Activated naive CD4-positive, alpha-beta T cell treated with anti-CD3 and anti-CD28 coated beads for 36 hours (primary cell): ENCODE measurements around the gene CALM1. TPM values are rescaled to one million over a fixed set of nuclear protein-coding genes. Genes with fewer than 3 reads are reported as not detected.

ENCODE experiments used
- CTCF ChIA-PET: fragments of 350-600 bp; sonication (Branson Sonifier 250); formaldehyde crosslinking; loops from one replicate; lab custom pipeline; 2021; ENCODE audit warnings: antibody characterized with exemption; lab: Charles Lee
- DNase-seq: peaks from one replicate; pipeline ENCODE4 v3.0.0-alpha.2; 2020
- H3K27ac Mint-ChIP-seq: one replicate; pipeline ENCODE4 v1.8.0; 2021; ENCODE audit warnings: mild to moderate bottlenecking, mixed read lengths
- H3K27me3 Mint-ChIP-seq: one replicate; pipeline ENCODE4 v1.8.0; 2021; ENCODE audit warnings: low read depth, mixed read lengths
- H3K36me3 Mint-ChIP-seq: one replicate; pipeline ENCODE4 v1.8.0; 2021; ENCODE audit warnings: low read depth, mixed read lengths
- H3K4me1 Mint-ChIP-seq: one replicate; pipeline ENCODE4 v1.8.0; 2021; ENCODE audit warnings: low read depth, mixed read lengths
- H3K4me3 Mint-ChIP-seq: one replicate; pipeline ENCODE4 v1.8.0; 2021; ENCODE audit warnings: mild to moderate bottlenecking, moderate library complexity, mixed read lengths
- H3K9me3 Mint-ChIP-seq: one replicate; pipeline ENCODE4 v1.8.0; 2021; ENCODE audit warnings: mixed read lengths
- intact Hi-C: fragments of 100-400 bp; cut with micrococcal nuclease; formaldehyde crosslinking; loops from one replicate; pipeline ENCODE4 v1.15.1; 2023
- total RNA-seq, 2 experiments: library from RNA; stranded (reverse); gene quantifications; one replicate each; pipeline ENCODE4 v1.2.3, GENCODE V29; 2021

Gene CALM1
- total RNA-seq, 2 experiments from 2014 or later = 404 to 409 TPM

DNA sequence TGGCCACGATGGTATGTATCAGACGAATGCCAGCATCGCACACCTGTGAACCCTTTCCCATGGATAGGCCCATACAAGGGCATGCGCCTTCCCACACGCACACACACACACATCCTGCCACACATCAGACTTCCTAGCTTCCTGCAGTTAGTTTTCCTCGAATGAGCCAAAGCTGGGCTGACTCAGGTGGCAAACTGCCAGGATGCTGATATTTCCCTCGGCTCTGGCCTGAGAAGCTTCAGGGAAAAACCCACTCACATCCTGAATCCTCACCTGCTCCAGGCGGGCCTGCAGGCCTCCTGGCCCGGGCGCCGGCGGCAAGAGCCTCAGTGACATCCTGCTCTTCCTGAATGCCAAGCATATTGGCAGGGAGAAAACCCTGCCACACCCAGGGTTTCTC is 22.4 kb downstream of the CALM1 start:
- Mint-ChIP-seq H3K4me1 (no peaks in the 10 kb centered on the region), H3K4me3 (no peak overlapping the region), H3K27ac (no peak overlapping the region), H3K27me3 (no peaks in the 10 kb centered on the region), H3K36me3 (no peaks in the 10 kb centered on the region), H3K9me3 (no peaks in the 10 kb centered on the region)
- intact Hi-C loops = no loop called here
- DNase-seq = no peak
- CTCF ChIA-PET = interaction anchor here (1.0 to 1.1 kb wide), 2 partner anchors 180 to 278 kb away, joined by 3 to 4 read pairs; no protein-coding TSS in a partner anchor

DNA sequence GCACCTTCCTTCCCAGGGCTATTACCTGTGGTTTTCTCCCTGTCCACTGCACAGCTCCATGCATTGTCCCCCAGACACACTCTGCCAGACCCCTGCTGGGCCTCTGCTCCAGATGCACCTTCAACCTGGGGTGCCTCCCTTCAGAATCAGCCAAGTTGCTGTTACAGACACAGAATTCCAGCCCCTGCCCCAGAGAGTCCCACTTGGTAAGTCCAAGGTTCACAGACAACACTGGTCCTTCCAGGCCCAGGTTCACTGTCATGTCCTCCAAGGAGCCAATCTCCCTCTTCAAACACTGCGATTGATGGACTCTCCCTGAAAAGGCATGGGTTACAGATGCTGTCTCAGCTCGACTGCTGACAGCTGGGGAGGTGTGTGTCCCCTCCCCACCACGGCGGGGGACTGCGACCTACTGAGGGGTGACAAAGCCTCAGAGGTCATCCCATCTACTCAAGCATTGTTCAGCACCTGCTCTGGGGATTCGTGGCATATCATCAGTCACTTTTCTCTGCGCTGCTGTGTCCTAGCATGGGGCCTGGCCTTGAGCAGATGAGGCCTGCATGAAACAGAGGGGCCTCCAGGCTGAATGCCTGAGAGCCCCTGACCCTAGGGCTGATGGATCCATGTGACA is 24.3 kb downstream of the CALM1 start:
- CTCF ChIA-PET = no interaction called here
- no peaks in the 10 kb centered on the region for H3K4me1 Mint-ChIP-seq
- no peak overlapping the region for H3K4me3 Mint-ChIP-seq
- no peaks in the 10 kb centered on the region for H3K27me3 Mint-ChIP-seq
- H3K27ac Mint-ChIP-seq = no peak overlapping the region
- H3K9me3 Mint-ChIP-seq = no peaks in the 10 kb centered on the region
- DNase-seq = no peak
- intact Hi-C loops = no loop called here
- no peaks in the 10 kb centered on the region for H3K36me3 Mint-ChIP-seq

DNA sequence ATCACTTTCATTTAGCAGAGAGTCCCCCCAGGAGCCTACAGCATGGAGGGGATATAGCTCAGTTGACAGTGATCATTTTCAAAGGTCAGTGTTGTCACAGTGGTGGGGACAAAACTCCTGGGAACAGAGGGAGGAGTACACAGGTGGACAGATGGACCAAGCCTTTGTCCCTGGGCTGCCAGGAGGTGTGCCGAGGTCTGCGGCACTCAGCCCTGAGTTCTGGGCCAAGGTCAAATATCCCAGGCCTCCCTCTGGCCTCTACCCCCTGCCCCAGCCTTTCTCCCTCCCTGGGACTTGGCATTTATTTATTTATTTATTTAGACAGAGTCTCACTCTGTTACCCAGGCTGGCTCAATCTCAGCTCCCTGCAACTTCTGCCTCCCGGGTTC is 24.8 kb downstream of the CALM1 start:
- Mint-ChIP-seq H3K9me3 (no peaks in the 10 kb centered on the region), H3K27ac (no peak overlapping the region), H3K27me3 (no peaks in the 10 kb centered on the region), H3K36me3 (no peaks in the 10 kb centered on the region), H3K4me3 (no peak overlapping the region), H3K4me1 (no peaks in the 10 kb centered on the region)
- CTCF ChIA-PET = no interaction called here
- DNase-seq = no peak
- intact Hi-C loops = no loop called here

DNA sequence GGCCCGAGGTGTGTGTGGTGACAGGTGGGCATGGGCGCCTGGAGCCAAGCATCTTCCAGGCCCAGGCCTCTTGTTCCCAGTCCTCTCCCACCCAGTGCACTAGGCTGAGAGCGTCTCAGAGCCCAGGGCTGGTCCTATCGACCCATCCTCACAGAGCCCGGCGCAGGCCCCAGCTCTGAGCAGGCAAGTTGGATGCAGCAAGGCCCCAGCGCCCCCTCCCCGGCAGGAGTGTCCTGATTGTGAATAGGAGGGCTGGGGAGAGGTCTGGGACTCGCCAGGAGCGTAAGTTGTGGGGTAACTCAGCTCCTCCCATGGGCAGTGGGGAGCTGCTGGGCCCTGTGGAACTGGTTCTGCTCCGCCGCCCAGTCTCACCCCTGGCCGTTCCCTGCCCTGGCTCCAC is 26.3 kb downstream of the CALM1 start:
- CTCF ChIA-PET = no interaction called here
- no peaks in the 10 kb centered on the region for H3K4me1 Mint-ChIP-seq
- no peak for DNase-seq
- no peak overlapping the region for H3K27ac Mint-ChIP-seq
- no peaks in the 10 kb centered on the region for H3K36me3 Mint-ChIP-seq
- H3K27me3 Mint-ChIP-seq = no peaks in the 10 kb centered on the region
- H3K4me3 Mint-ChIP-seq = no peak overlapping the region
- H3K9me3 Mint-ChIP-seq = no peaks in the 10 kb centered on the region
- intact Hi-C loops = no loop called here

DNA sequence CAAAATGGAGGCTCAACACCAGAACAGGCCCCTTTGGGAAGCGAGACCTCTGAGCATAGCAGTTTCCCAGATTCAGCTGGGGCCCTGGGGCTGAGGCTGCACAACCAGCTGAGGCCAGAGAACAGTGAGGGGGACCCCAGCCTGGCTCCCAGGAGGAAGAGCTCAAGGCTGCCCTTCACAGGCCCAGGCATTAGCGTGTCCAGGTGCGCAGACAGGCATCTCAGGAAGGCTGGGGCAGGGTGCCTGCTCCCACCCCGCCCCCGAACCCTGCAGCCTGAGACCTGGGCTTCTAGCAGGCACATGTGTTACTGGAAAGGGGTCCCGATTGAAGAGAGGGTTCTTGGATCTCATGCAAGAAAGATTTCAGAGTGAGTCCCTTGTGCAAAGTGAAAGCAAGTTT is 27.2 kb downstream of the CALM1 start:
- H3K27me3 Mint-ChIP-seq = no peaks in the 10 kb centered on the region
- CTCF ChIA-PET = no interaction called here
- DNase-seq = no peak
- H3K27ac Mint-ChIP-seq = no peak overlapping the region
- H3K9me3 Mint-ChIP-seq = no peaks in the 10 kb centered on the region
- H3K4me3 Mint-ChIP-seq = no peak overlapping the region
- intact Hi-C loops = no loop called here
- H3K36me3 Mint-ChIP-seq = no peaks in the 10 kb centered on the region
- no peaks in the 10 kb centered on the region for H3K4me1 Mint-ChIP-seq

DNA sequence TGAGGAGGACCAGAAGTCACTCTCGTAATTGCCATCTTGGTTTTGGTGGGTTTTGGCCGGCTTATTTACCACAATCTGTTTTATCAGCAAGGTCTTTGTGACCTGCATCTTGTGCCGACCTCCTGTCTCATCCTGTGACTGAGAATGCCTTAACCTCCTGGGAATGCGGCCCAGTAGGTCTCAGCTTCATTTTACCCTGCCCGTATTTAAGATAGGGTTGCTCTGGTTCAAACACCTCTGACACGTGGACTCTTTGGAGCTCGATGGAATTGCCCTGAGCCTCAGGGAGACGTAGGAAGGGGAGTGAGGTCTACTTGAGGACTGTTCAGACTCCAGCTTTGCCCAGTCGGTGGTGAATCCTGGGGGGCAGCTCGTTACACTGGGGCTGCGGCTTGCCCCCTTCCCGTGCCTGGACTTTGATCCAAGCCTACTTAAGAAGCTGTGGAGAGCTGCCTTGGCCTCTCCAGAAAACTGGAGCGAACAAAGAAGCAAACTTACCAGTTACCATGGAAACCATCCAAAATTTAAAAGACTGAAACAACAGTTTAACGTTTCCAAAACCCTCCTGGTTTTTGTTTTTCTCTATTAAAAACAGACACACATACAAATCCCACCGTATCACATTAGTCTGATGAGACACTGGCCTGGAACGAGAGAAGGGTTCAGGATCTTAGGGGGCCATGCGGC is 28.0 kb downstream of the CALM1 start:
- H3K4me3 Mint-ChIP-seq = no peak overlapping the region
- DNase-seq = no peak
- CTCF ChIA-PET = interaction anchor here (0.8 kb wide), 1 partner anchor 94 kb away, joined by 3 read pairs; no protein-coding TSS in a partner anchor
- H3K36me3 Mint-ChIP-seq = no peaks in the 10 kb centered on the region
- H3K4me1 Mint-ChIP-seq = no peaks in the 10 kb centered on the region
- no peaks in the 10 kb centered on the region for H3K9me3 Mint-ChIP-seq
- H3K27ac Mint-ChIP-seq = no peak overlapping the region
- intact Hi-C loops = no loop called here
- no peaks in the 10 kb centered on the region for H3K27me3 Mint-ChIP-seq

DNA sequence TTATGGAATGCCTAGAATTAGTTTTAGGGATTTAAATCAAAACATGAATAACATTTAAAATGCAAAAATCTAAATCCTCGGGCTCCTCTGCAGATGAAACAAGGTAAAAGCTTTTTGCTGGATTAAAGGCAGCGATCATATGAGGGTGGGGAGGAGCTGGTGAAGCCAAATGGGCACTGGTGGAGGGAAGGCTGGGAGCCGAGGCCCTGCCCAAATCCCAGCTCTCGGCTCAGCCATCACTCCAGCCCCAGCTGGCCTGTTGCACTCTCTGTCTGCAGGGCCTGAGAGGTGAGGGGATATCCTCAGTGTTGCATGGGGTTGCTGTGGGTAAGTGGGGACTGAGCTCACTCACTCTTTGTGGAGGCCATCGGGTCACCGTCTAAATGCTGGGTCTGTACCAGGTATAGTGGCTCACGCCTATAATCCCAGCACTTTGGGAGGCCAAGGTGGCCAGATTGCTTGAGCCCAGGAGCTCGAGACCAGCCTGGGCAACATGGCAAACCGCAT is 28.6 kb downstream of the CALM1 start:
- no peaks in the 10 kb centered on the region for H3K27me3 Mint-ChIP-seq
- intact Hi-C loops = no loop called here
- CTCF ChIA-PET = interaction anchor here (0.8 kb wide), 1 partner anchor 94 kb away, joined by 3 read pairs; no protein-coding TSS in a partner anchor
- no peak overlapping the region for H3K27ac Mint-ChIP-seq
- H3K4me3 Mint-ChIP-seq = no peak overlapping the region
- DNase-seq = no peak
- no peaks in the 10 kb centered on the region for H3K4me1 Mint-ChIP-seq
- H3K36me3 Mint-ChIP-seq = no peaks in the 10 kb centered on the region
- H3K9me3 Mint-ChIP-seq = no peaks in the 10 kb centered on the region

DNA sequence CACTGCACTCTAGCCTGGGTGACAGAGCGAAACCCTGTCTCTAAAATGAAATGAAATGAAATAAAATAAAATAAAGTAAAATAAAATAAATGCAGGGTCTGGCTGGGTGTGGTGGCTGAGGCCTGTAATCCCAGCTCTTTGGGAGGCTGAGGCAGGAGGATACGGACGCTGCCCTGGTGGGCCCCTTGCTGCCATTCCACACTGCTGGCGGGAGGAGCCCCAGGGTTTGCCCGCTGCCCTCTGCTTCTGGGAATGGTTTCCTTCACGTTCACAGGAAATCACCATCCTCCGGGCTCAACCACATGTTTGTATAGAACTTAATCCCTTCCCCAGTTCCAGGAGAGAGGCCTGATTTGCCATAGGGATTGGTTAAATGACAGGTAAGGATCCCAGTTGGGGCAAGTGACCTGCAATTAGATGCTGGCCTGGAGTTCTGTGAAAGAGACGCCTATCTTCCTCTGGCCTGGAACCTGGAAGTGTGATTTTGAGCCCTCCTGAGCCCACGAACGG is 29.3 kb downstream of the CALM1 start:
- H3K36me3 Mint-ChIP-seq = no peaks in the 10 kb centered on the region
- H3K27me3 Mint-ChIP-seq = no peaks in the 10 kb centered on the region
- no peaks in the 10 kb centered on the region for H3K9me3 Mint-ChIP-seq
- no peaks in the 10 kb centered on the region for H3K4me1 Mint-ChIP-seq
- CTCF ChIA-PET = no interaction called here
- H3K4me3 Mint-ChIP-seq = no peak overlapping the region
- no peak overlapping the region for H3K27ac Mint-ChIP-seq
- intact Hi-C loops = no loop called here
- no peak for DNase-seq

DNA sequence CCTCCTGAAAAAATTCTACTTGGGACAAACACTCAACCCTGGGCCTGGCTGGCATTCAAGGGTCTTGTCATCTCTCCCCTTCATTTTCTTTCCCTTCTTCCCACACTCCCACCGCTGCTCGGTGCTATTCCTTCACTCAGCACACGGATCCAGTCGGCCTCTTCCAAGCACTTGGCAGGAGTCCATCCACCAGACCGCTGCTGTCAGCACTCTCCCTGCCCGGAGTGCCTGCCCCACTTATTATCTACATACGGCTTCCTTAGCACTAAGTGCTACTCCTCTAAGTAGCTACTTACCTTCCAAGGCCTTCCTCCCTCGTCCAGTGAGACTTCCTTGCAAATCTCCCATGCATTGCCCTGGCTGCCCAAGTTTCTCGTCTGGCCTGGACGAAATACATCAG is 29.8 kb downstream of the CALM1 start:
- no peak for DNase-seq
- Mint-ChIP-seq H3K4me1 (no peaks in the 10 kb centered on the region), H3K9me3 (no peaks in the 10 kb centered on the region), H3K27ac (no peak overlapping the region), H3K36me3 (no peaks in the 10 kb centered on the region), H3K4me3 (no peak overlapping the region), H3K27me3 (no peaks in the 10 kb centered on the region)
- CTCF ChIA-PET = no interaction called here
- intact Hi-C loops = no loop called here

DNA sequence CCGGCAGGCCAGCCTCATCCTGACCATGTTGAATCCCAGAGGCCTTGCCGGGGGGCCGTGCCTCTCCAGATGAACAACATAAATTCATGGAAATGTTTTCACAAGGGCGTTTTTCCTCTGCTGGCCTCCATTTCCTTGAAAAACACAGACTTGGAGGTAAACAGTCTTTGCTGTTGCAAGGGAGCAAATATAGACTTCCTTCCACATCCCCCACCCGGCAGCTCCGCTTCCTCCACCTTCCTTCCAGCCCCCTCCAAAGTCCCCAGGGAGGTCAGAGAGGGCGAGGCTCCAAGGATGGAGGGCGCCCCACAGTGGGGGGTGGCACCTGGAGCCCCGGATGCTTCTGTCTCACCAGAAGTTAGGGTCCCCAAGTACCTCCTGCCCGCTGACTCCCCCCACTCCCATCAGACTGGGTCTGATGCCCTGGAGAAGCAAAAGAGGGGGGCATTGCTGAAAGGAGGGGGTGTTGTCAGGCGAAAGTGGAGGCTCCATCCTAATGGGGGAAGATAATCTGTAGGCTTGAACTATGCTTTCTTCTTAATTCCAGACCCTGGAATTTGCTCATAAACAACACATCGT is 31.1 kb downstream of the CALM1 start:
- no peak for DNase-seq
- Mint-ChIP-seq H3K4me3 (no peak overlapping the region), H3K27ac (no peak overlapping the region), H3K27me3 (no peaks in the 10 kb centered on the region), H3K9me3 (no peaks in the 10 kb centered on the region), H3K36me3 (no peaks in the 10 kb centered on the region), H3K4me1 (no peaks in the 10 kb centered on the region)
- intact Hi-C loops = no loop called here
- CTCF ChIA-PET = interaction anchor here (0.6 kb wide), 1 partner anchor 188 kb away, joined by 3 read pairs; no protein-coding TSS in a partner anchor

DNA sequence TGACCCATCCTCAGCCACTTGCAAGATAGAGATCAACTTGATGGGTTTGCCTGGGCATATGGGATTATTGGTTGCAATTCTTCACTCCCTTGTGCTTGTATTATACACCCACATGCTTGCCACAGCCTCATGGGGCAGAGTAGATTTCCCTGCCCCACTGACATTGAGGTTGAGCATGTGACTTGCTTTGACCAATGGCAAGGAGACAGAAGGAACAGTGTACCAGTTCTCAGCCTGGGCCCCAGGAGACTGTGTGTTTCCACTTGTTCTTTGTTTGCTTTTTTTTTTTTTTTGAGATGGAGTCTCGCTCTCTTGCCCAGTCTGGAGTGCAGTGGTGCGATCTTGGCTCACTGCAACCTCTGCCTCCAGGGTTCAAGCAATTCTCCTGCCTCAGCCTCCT is 31.8 kb downstream of the CALM1 start:
- DNase-seq = no peak
- no peaks in the 10 kb centered on the region for H3K4me1 Mint-ChIP-seq
- no peak overlapping the region for H3K27ac Mint-ChIP-seq
- intact Hi-C loops = no loop called here
- no peak overlapping the region for H3K4me3 Mint-ChIP-seq
- no peaks in the 10 kb centered on the region for H3K36me3 Mint-ChIP-seq
- H3K9me3 Mint-ChIP-seq = no peaks in the 10 kb centered on the region
- no peaks in the 10 kb centered on the region for H3K27me3 Mint-ChIP-seq
- CTCF ChIA-PET = no interaction called here

DNA sequence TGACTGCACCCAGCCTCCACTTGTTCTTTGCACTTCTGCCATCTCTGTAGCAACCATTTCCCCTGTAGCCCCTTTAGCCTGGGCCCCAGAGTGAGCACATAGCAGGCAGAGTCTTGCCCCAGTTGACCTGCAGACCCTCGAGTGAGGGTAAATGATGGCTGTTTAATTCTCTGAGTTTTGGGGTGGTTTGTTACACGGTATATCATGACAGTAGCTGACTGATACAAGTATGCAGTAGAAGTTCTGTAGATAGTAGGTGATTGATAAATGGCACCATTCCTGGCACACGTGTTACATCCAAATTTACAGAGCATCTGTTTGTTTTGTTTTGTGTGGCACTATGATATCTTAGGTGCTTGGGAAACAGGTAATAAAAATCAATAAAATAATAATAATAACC is 32.4 kb downstream of the CALM1 start:
- Mint-ChIP-seq H3K36me3 (no peaks in the 10 kb centered on the region), H3K4me1 (no peaks in the 10 kb centered on the region), H3K9me3 (no peaks in the 10 kb centered on the region), H3K27ac (no peak overlapping the region), H3K27me3 (no peaks in the 10 kb centered on the region), H3K4me3 (no peak overlapping the region)
- CTCF ChIA-PET = no interaction called here
- no peak for DNase-seq
- intact Hi-C loops = no loop called here
